Vagina (tissue), 2 donors: ENCODE results near the gene KRT85.

Experiments used
- CTCF ChIP-seq, 3 experiments: fragments of 450-650 bp in 2 of 3; fragments of 200-600 bp in 1 of 3; sonication (generic) in 1 of 3; IDR thresholded peaks; one replicate each; pipeline ENCODE4 v1.5.1; 2017 to 2019; ENCODE audit warnings: antibody characterized with exemption in 3 of 3, mild to moderate bottlenecking in 2 of 3, moderate library complexity in 2 of 3
- POLR2A ChIP-seq, 2 donors: fragments of 450-650 bp; IDR thresholded peaks; one replicate each; pipeline ENCODE4 v1.6.1; 2017; ENCODE audit warnings: antibody characterized with exemption in 2 of 2, mild to moderate bottlenecking in 2 of 2, moderate library complexity in 2 of 2
- POLR2AphosphoS5 ChIP-seq, 2 donors: sonication (generic); formaldehyde crosslinking; IDR thresholded peaks; one replicate each; pipeline ENCODE4 v1.9.0; 2017; ENCODE audit warnings: antibody characterized with exemption in 2 of 2, mild to moderate bottlenecking in 2 of 2, low read depth in 1 of 2; ENCODE audit not compliant: insufficient read depth in 1 of 2

GRCh38 chr12:52355176-52355575 is 12.1 kb downstream of the KRT85 start:
- TF ChIP-seq POLR2A (IDR thresholded peaks at IDR 0.05) (no peak), CTCF (IDR thresholded peaks at IDR 0.05) (no peak), POLR2AphosphoS5 (IDR thresholded peaks at IDR 0.05; ENCODE audit: insufficient read depth in 1 of 2, low read depth in 1 of 2) (no peak)
